Left kidney (tissue), 2 donors: ENCODE data around the gene PRKN. TPM values are rescaled to one million over a fixed set of nuclear protein-coding genes. Genes with fewer than 3 reads are reported as not detected.

Source experiments
- DNase-seq: peaks from one replicate; pipeline ENCODE4 v3.0.0-alpha.2; 2013
- polyA plus RNA-seq: library from polyadenylated mRNA; unstranded; fragments of 120-200 nt; gene quantifications from one replicate; pipeline ENCODE4 v1.2.1, GENCODE V29; 2013; ENCODE audit not compliant: insufficient read length

Gene PRKN
- polyA plus RNA-seq, 1 donor, result 7.7 TPM

GRCh38 chr6:161721511-161721910, 1006.1 kb downstream of the PRKN start:
- DNase-seq, result no peak

GRCh38 chr6:161716176-161716575, 1011.4 kb downstream of the PRKN start:
- DNase-seq, result no peak

- no peak for DNase-seq
Measured at GRCh38 chr6:161711938-161712337, 1015.6 kb downstream of the PRKN start.

- no peak for DNase-seq
Measured at GRCh38 chr6:161711515-161711914, 1016.1 kb downstream of the PRKN start.

- DNase-seq, result no peak
Measured at GRCh38 chr6:161710698-161711097, 1016.9 kb downstream of the PRKN start.

GRCh38 chr6:161701056-161701455, 1026.5 kb downstream of the PRKN start:
- DNase-seq, result no peak

- no peak for DNase-seq
Measured at GRCh38 chr6:161696801-161697200, 1030.8 kb downstream of the PRKN start.

GRCh38 chr6:161694995-161695394, 1032.6 kb downstream of the PRKN start:
- DNase-seq, result no peak

- no peak for DNase-seq
Measured at GRCh38 chr6:161686655-161687054, 1040.9 kb downstream of the PRKN start.

- DNase-seq, result no peak
Measured at GRCh38 chr6:161684731-161685475, 1042.7 kb downstream of the PRKN start.

GRCh38 chr6:161683400-161683799, 1044.2 kb downstream of the PRKN start:
- DNase-seq, result no peak

- no peak for DNase-seq
Measured at GRCh38 chr6:161682982-161683381, 1044.6 kb downstream of the PRKN start.

- no peak for DNase-seq
Measured at GRCh38 chr6:161679980-161680538, 1047.5 kb downstream of the PRKN start.

GRCh38 chr6:161677188-161677587, 1050.4 kb downstream of the PRKN start:
- no peak for DNase-seq

GRCh38 chr6:161676586-161676985, 1051.0 kb downstream of the PRKN start:
- no peak for DNase-seq

- DNase-seq, result no peak
Measured at GRCh38 chr6:161674930-161675682, 1052.5 kb downstream of the PRKN start.

GRCh38 chr6:161673026-161673425, 1054.5 kb downstream of the PRKN start:
- DNase-seq, result no peak

GRCh38 chr6:161671117-161671516, 1056.4 kb downstream of the PRKN start:
- DNase-seq, result no peak

GRCh38 chr6:161668665-161669064, 1058.9 kb downstream of the PRKN start:
- DNase-seq, result no peak

- no peak for DNase-seq
Measured at GRCh38 chr6:161667957-161668356, 1059.6 kb downstream of the PRKN start.

GRCh38 chr6:161663682-161664081, 1063.9 kb downstream of the PRKN start:
- DNase-seq, result no peak

- DNase-seq, result no peak
Measured at GRCh38 chr6:161660666-161661571, 1066.6 kb downstream of the PRKN start.
